ENCODE data around the gene EIF3C. TPM values are rescaled to one million over a fixed set of nuclear protein-coding genes. Genes with fewer than 3 reads are reported as not detected.
"Not testable (repeated sequence)": the region's sequence is repeated elsewhere in the genome, so short reads cannot be mapped to it uniquely, and the experiment has no call there.

The EIF3C gene
- total RNA-seq, 1 donor from 2014 or later, result 237 TPM

DNA sequence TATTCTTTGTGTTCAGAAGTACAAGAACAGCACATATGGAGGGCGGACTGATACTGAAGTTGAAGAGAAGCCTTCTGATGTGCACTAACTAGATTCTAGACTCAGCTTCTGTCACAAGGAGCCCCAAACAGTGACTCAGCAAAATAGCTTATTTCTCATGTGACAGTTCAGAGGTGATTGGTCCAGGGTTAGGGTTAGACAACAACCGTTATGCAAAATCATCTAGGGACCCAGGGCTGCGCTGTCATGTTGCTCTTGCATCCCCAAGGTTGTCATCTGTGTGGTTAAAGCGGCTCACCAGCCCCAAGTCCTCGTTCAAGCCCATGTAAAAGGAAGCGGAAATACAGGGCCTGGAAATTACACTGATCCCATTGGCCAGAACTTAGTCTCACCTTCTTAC is 70.4 kb downstream of the EIF3C start:
- H3K9ac ChIP-seq; H3K4me3 ChIP-seq; H3K27ac ChIP-seq; DNase-seq (ENCODE audit: low spot score); H3K36me3 Mint-ChIP-seq; H3F3A ChIP-seq (ENCODE audit: low read depth); H3K36me3 ChIP-seq; H3K9me3 ChIP-seq (ENCODE audit: low read depth); H2AFZ ChIP-seq (replicated peaks); H3K79me2 ChIP-seq (ENCODE audit: low read depth); H3K4me2 ChIP-seq; H4K20me1 ChIP-seq (ENCODE audit: low read depth); H3K9me3 Mint-ChIP-seq; H3K4me1 Mint-ChIP-seq; H3K4me3 Mint-ChIP-seq; H3K27ac Mint-ChIP-seq; H3K27me3 ChIP-seq; H3K27me3 Mint-ChIP-seq (ENCODE audit: insufficient read depth, low read depth); H3K4me1 ChIP-seq: not testable (repeated sequence)

DNA sequence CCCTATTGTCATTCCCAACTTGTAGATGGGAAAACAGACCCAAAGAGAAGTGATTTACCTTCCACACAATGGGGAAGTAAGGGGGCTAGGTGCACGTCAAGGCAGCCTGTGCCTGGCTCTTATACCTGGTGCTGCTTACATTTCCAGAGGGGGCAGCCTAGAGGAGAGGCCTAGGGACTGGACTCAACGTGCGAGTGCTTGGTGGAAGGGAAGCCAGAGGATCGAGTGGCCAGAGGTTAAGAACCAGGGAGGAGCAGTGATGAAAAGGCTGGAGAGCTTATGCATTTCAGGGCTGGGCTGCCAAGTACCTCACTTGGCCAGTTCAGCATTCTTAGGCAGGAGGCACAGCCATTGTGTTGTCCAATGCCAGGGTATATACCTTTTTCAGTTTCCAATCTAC is 71.1 kb downstream of the EIF3C start:
- not testable (repeated sequence) for H3K9me3 ChIP-seq (ENCODE audit: low read depth); H3K79me2 ChIP-seq (ENCODE audit: low read depth); H3K36me3 ChIP-seq; H3K4me2 ChIP-seq; H2AFZ ChIP-seq (replicated peaks); H4K20me1 ChIP-seq (ENCODE audit: low read depth); H3K27me3 ChIP-seq; H3K9me3 Mint-ChIP-seq; H3K4me1 Mint-ChIP-seq; H3K36me3 Mint-ChIP-seq; H3F3A ChIP-seq (ENCODE audit: low read depth); H3K27ac ChIP-seq; H3K27me3 Mint-ChIP-seq (ENCODE audit: insufficient read depth, low read depth); H3K9ac ChIP-seq; DNase-seq (ENCODE audit: low spot score); H3K4me3 Mint-ChIP-seq; H3K4me1 ChIP-seq; H3K27ac Mint-ChIP-seq; H3K4me3 ChIP-seq

Small RNAs within 50 kb of the gene (microRNA-seq; reads per million reads assigned to microRNA genes)
- not detected for gene MIR6862-2

Small RNAs within 50 kb of the gene (small RNA-seq; reads per million reads assigned to genes)
- gene MIR6862-2, result not detected

Other genes with a start within 250 kb of the EIF3C start
- gene NPIPB7, start 239.1 kb upstream of the EIF3C start, total RNA-seq (ENCODE audit: low replicate concordance), result not detected in 2 replicates
- 4.4 and 21.2 TPM in 2 replicates for gene CLN3, start 219.4 kb upstream of the EIF3C start, total RNA-seq (ENCODE audit: low replicate concordance)
- 0.15 TPM in 1 of 2 replicates, not detected in the other for gene APOBR, start 216.8 kb upstream of the EIF3C start, total RNA-seq (ENCODE audit: low replicate concordance)
- not detected in 2 replicates for gene IL27, start 204.6 kb upstream of the EIF3C start, total RNA-seq (ENCODE audit: low replicate concordance)
- gene NUPR1, start 172.5 kb upstream of the EIF3C start, total RNA-seq (ENCODE audit: low replicate concordance), result 0.03 TPM in 1 of 2 replicates, not detected in the other
- gene SGF29, start 157.5 kb upstream of the EIF3C start, total RNA-seq (ENCODE audit: low replicate concordance), result 5.3 and 16.4 TPM in 2 replicates
- gene SULT1A2, start 114.4 kb upstream of the EIF3C start, total RNA-seq (ENCODE audit: low replicate concordance), result 0.12 TPM in 1 of 2 replicates, not detected in the other
- gene SULT1A1, start 101.4 kb upstream of the EIF3C start, total RNA-seq (ENCODE audit: low replicate concordance), result 2.3 and 4.2 TPM in 2 replicates
- gene NPIPB8, start 73.4 kb upstream of the EIF3C start, total RNA-seq (ENCODE audit: low replicate concordance), result not detected in 2 replicates
- 2.8 TPM in 1 of 2 replicates, not detected in the other for gene NPIPB9, start 40.3 kb downstream of the EIF3C start, total RNA-seq (ENCODE audit: low replicate concordance)
- gene ATXN2L, start 111.5 kb downstream of the EIF3C start, total RNA-seq (ENCODE audit: low replicate concordance), result 21.4 and 61.0 TPM in 2 replicates
- gene TUFM, start 134.9 kb downstream of the EIF3C start, total RNA-seq (ENCODE audit: low replicate concordance), result 74.0 and 131 TPM in 2 replicates
- 12.4 and 30.6 TPM in 2 replicates for gene SH2B1, start 152.4 kb downstream of the EIF3C start, total RNA-seq (ENCODE audit: low replicate concordance)
- gene ATP2A1, start 167.0 kb downstream of the EIF3C start, total RNA-seq (ENCODE audit: low replicate concordance), result 1.6 and 8.2 TPM in 2 replicates
- 9.1 and 22.0 TPM in 2 replicates for gene RABEP2, start 213.8 kb downstream of the EIF3C start, total RNA-seq (ENCODE audit: low replicate concordance)
- gene CD19, start 220.5 kb downstream of the EIF3C start, total RNA-seq (ENCODE audit: low replicate concordance), result 0.15 TPM in 1 of 2 replicates, not detected in the other
- 33.2 and 58.4 TPM in 2 replicates for gene NFATC2IP, start 239.5 kb downstream of the EIF3C start, total RNA-seq (ENCODE audit: low replicate concordance)